K562 (cell line): ENCODE results near the gene SLC16A4. TPM values are rescaled to one million over a fixed set of nuclear protein-coding genes. Genes with fewer than 3 reads are reported as not detected.

ENCODE experiments used
- AFF1 ChIP-seq, 2 experiments: fragments of 450-650 bp; IDR thresholded peaks; 2 replicates each; pipeline ENCODE4 v1.6.1; 2018; ENCODE audit warnings: mild to moderate bottlenecking in 2 of 2, low read depth in 1 of 2; ENCODE audit not compliant: partially characterized antibody in 2 of 2
- ARID1B ChIP-seq: fragments of 450-650 bp; IDR thresholded peaks from 2 replicates; pipeline ENCODE4 v1.6.1; 2016; ENCODE audit warnings: antibody characterized with exemption, mild to moderate bottlenecking, inconsistent platforms
- ARID2 ChIP-seq: fragments of 450-650 bp; IDR thresholded peaks from 2 replicates; pipeline ENCODE4 v1.6.1; 2017; ENCODE audit warnings: antibody characterized with exemption, mild to moderate bottlenecking
- CBFA2T3 ChIP-seq: fragments of 450-650 bp; IDR thresholded peaks from 2 replicates; pipeline ENCODE4 v1.6.1; 2017
- CHD2 ChIP-seq: IDR thresholded peaks from 2 replicates; pipeline ENCODE4 v1.6.1; 2011; ENCODE audit warnings: low read depth, low read length
- CTCFL ChIP-seq: IDR thresholded peaks from 2 replicates; pipeline ENCODE4 v1.6.1; 2011; ENCODE audit warnings: borderline replicate concordance, low read depth, mild to moderate bottlenecking, moderate library complexity, low read length; ENCODE audit not compliant: insufficient read depth, poor library complexity, severe bottlenecking
- GABPB2 ChIP-seq: fragments of 250-450 bp; sonication (Bioruptor Pico); conservative IDR thresholded peaks from 2 replicates; pipeline ENCODE4 v1.5.1; 2021; ENCODE audit warnings: mild to moderate bottlenecking
- KAT7 ChIP-seq: sonication (generic); formaldehyde crosslinking; IDR thresholded peaks from 2 replicates; pipeline ENCODE4 v1.8.0; 2022; ENCODE audit warnings: missing genetic modification reagents, mild to moderate bottlenecking, borderline replicate concordance
- KDM1A ChIP-seq, 2 experiments: fragments of 450-650 bp; IDR thresholded peaks; 2 replicates each; pipeline ENCODE4 v1.6.1; 2016; ENCODE audit warnings: mild to moderate bottlenecking in 2 of 2
- MAFG ChIP-seq: fragments of 450-650 bp; conservative IDR thresholded peaks from 2 replicates; pipeline ENCODE4 v1.6.1; 2016; ENCODE audit warnings: missing genetic modification characterization, missing compliant biosample characterization
- NCOR1 ChIP-seq: fragments of 450-650 bp; IDR thresholded peaks from 2 replicates; pipeline ENCODE4 v1.6.1; 2016; ENCODE audit warnings: mild to moderate bottlenecking, moderate library complexity
- PML ChIP-seq: IDR thresholded peaks from 2 replicates; pipeline ENCODE4 v1.6.1; 2012; ENCODE audit warnings: low read length, inconsistent platforms
- RBM25 ChIP-seq: fragments of 200-400 bp; formaldehyde crosslinking; IDR thresholded peaks from 2 replicates; pipeline ENCODE4 v1.6.1; 2018; ENCODE audit warnings: low read length, low read depth, moderate library complexity; ENCODE audit not compliant: severe bottlenecking
- RFX1 ChIP-seq: fragments of 450-650 bp; IDR thresholded peaks from 2 replicates; pipeline ENCODE4 v1.6.1; 2016; ENCODE audit warnings: mild to moderate bottlenecking, moderate library complexity
- SRF ChIP-seq, 2 experiments: fragments of 250-450, 450-650 bp in 1 of 2; sonication (Bioruptor Pico) in 1 of 2; sonication (generic) in 1 of 2; formaldehyde crosslinking; IDR thresholded peaks; 2 replicates each; pipeline versions ENCODE4 v1.5.0 to v1.5.1; 2020 to 2022; ENCODE audit warnings: mild to moderate bottlenecking in 1 of 2, missing genetic modification reagents in 1 of 2
- XRCC3 ChIP-seq: fragments of 450-650 bp; IDR thresholded peaks from 2 replicates; pipeline ENCODE4 v1.6.1; 2017; ENCODE audit warnings: mild to moderate bottlenecking, moderate library complexity
- ZNF121 ChIP-seq: sonication (generic); formaldehyde crosslinking; conservative IDR thresholded peaks from 2 replicates; pipeline ENCODE4 v1.8.0; 2022; ENCODE audit warnings: missing genetic modification reagents
- ZNF699 ChIP-seq: fragments of 250-450 bp; sonication (Bioruptor Pico); IDR thresholded peaks from 2 replicates; pipeline ENCODE4 v1.8.0; 2021; ENCODE audit warnings: mild to moderate bottlenecking, moderate library complexity; ENCODE audit not compliant: insufficient replicate concordance
- polyA plus RNA-seq, 8 experiments: library from polyadenylated mRNA; depleted of rRNA in 4 of 8; stranded (reverse) in 5 of 8; unstranded in 3 of 8; fragments of >200 nt; fragmentation: Nextera tagmentation in 2 of 8; fragmentation: Illumina TruSeq in 1 of 8; extraction: Ambion mirVana in 2 of 8; extraction: Trizol in 1 of 8; gene quantifications; 2 replicates each; pipeline versions ENCODE4 v1.2.1 to v1.2.3, GENCODE V29; 2011 to 2014; ENCODE audit warnings: inconsistent platforms in 1 of 8, missing spikeins in 1 of 8
- total RNA-seq, 7 experiments: library from RNA; depleted of rRNA in 6 of 7; stranded (reverse); fragments of >200 nt in 6 of 7; fragmentation: Illumina TruSeq in 2 of 7; extraction: Trizol in 2 of 7; gene quantifications; 2 replicates each; pipeline versions ENCODE4 v1.2.1 to v1.2.3, GENCODE V29; 2011 to 2021; ENCODE audit warnings: low replicate concordance in 1 of 7

The SLC16A4 gene
- total and polyA plus RNA-seq, 9 of the 15 experiments (the other 6 are each of a cell fraction or from before 2014, with no cell fraction given): 0.04 to 0.31 (median 0.18) TPM; not detected in 1

- no peak for TF ChIP-seq AFF1 (IDR thresholded peaks at IDR 0.05; ENCODE audit: low read depth in 1 of 2, partially characterized antibody in 2 of 2)
- peak; percentile 68 for TF ChIP-seq CBFA2T3
- TF ChIP-seq XRCC3: no peak
- TF ChIP-seq NCOR1: peak; percentile 24; the same call in 1 of the 2 replicates
- TF ChIP-seq ZNF121: peak; percentile 78
- TF ChIP-seq CTCFL: no peak
- TF ChIP-seq ZNF699: no peak
- TF ChIP-seq ARID1B: no peak
- TF ChIP-seq MAFG (tag): no peak
- TF ChIP-seq GABPB2 (CRISPR knock-in tag): no peak
- TF ChIP-seq ARID2: no peak
- TF ChIP-seq RBM25: peak; percentile 54
- no peak for TF ChIP-seq SRF (CRISPR knock-in tag; IDR thresholded peaks at IDR 0.05)
- TF ChIP-seq KAT7 (CRISPR knock-in tag): no peak
- TF ChIP-seq CHD2: no peak
- no peak for TF ChIP-seq RFX1
- peak; percentile 26 to 36; a peak in 2 of 4 replicates for TF ChIP-seq KDM1A (IDR thresholded peaks at IDR 0.05)
- TF ChIP-seq PML: no peak
Observed at GRCh38 chr1:110335265-110335664, 55.6 kb downstream of the SLC16A4 start (continued).
